PFSK-1 (cell line): ENCODE measurements around the gene LIMK2.

Experiments
- SIN3A ChIP-seq: IDR thresholded peaks from 2 replicates; pipeline ENCODE4 v1.6.1; 2012; ENCODE audit warnings: mild to moderate bottlenecking, low read length, moderate library complexity, borderline replicate concordance; ENCODE audit not compliant: insufficient read depth
- TAF1 ChIP-seq: IDR thresholded peaks from 2 replicates; pipeline ENCODE4 v1.6.1; 2012; ENCODE audit warnings: low read length, control low read depth, borderline replicate concordance; ENCODE audit not compliant: insufficient read depth

- TF ChIP-seq SIN3A (no peak), TAF1 (no peak)
Observed at GRCh38 chr22:31277741-31278140, 65.6 kb downstream of the LIMK2 start.
